HCT116 (cell line): Measurements from ENCODE around the gene VEPH1. TPM values are rescaled to one million over a fixed set of nuclear protein-coding genes. Genes with fewer than 3 reads are reported as not detected.

Experiments
- ATAC-seq: fragments of 200-7000 bp; cut with Tn5 transposase; 2 replicates; pipeline ENCODE4 v1.9.1; 2020; ENCODE audit warnings: mild to moderate bottlenecking, moderate library complexity
- BruUV-seq: library from RNA; stranded (reverse); fragments of 400-500 nt; replicated peaks from 2 replicates; lab custom pipeline; 2021; lab: Mats Ljungman, UMichigan
- CTCF ChIA-PET: fragments of 300-600 bp; sonication (Branson Sonifier 250); formaldehyde crosslinking; loops from one replicate; lab custom pipeline; 2021; ENCODE audit warnings: antibody characterized with exemption; lab: Charles Lee
- POLR2A ChIA-PET: fragments of 300-600, 350-600 bp; sonication (Branson Sonifier 250); formaldehyde crosslinking; loops from one replicate; lab custom pipeline; 2021; ENCODE audit warnings: antibody characterized with exemption; lab: Charles Lee
- RAD21 ChIA-PET, 2 experiments: fragments of 300-600 bp; sonication (Branson Sonifier 250); formaldehyde crosslinking; loops; one replicate each; lab custom pipeline; 2023; ENCODE audit warnings: low total read pairs in 2 of 2; ENCODE audit not compliant: uncharacterized antibody in 2 of 2, unreplicated experiment in 2 of 2, low non-redundant PET in 1 of 2; lab: Charles Lee
- DNase-seq: peaks from one replicate; pipeline ENCODE4 v3.0.0-alpha.2; 2010; ENCODE audit warnings: low read depth, low spot score
- H2AFZ ChIP-seq: fragments of 200-600 bp; shearing (Covaris generic), sonication (generic); 2 replicates; pipeline ENCODE4 v1.6.1; 2017; ENCODE audit warnings: low read depth, mixed run types, mixed read lengths, antibody characterized with exemption, low read length; ENCODE audit not compliant: poor library complexity, severe bottlenecking
- H3K27ac ChIP-seq: 2 replicates; pipeline ENCODE4 v1.5.1; 2012; ENCODE audit warnings: low read depth, low read length
- H3K27me3 ChIP-seq: fragments of 200-600 bp; sonication (generic); 2 replicates; pipeline ENCODE4 v1.6.1; 2016; ENCODE audit warnings: mixed run types, low read length, mixed read lengths; ENCODE audit not compliant: insufficient read depth
- H3K36me3 ChIP-seq, 2 experiments: fragments of 200-500 bp in 1 of 2; fragments of 200-600 bp in 1 of 2; sonication (Bioruptor generic) in 1 of 2; sonication (generic) in 1 of 2; 2 replicates each; pipeline versions ENCODE4 v1.5.1 to v1.6.1; 2014 to 2016; ENCODE audit warnings: low read length in 2 of 2, inconsistent platforms in 1 of 2, mixed read lengths in 1 of 2, mixed run types in 1 of 2; ENCODE audit not compliant: insufficient read depth in 2 of 2, control insufficient read depth in 1 of 2
- H3K4me1 ChIP-seq, 2 experiments: fragments of 200-600 bp in 1 of 2; sonication (generic) in 1 of 2; 2 replicates each; pipeline versions ENCODE4 v1.5.1 to v1.6.1; 2012 to 2017; ENCODE audit warnings: low read length in 2 of 2, inconsistent platforms in 1 of 2, mild to moderate bottlenecking in 1 of 2, mixed read lengths in 1 of 2, mixed run types in 1 of 2, moderate library complexity in 1 of 2; ENCODE audit not compliant: insufficient read depth in 2 of 2, control insufficient read depth in 1 of 2
- H3K4me2 ChIP-seq: fragments of 200-600 bp; sonication (generic); 2 replicates; pipeline ENCODE4 v1.6.1; 2017; ENCODE audit warnings: mixed run types, low read length, mixed read lengths
- H3K4me3 ChIP-seq, 2 experiments: fragments of 200-600 bp in 1 of 2; sonication (generic) in 1 of 2; replicated peaks in 1 of 2; 2 replicates each; pipeline ENCODE4 v1.5.1; 2011 to 2016; ENCODE audit warnings: low read length in 2 of 2, control low read depth in 1 of 2, low read depth in 1 of 2, mild to moderate bottlenecking in 1 of 2, mixed read lengths in 1 of 2, mixed run types in 1 of 2
- H3K79me2 ChIP-seq: fragments of 200-600 bp; sonication (generic); 2 replicates; pipeline ENCODE4 v1.6.1; 2017; ENCODE audit warnings: mild to moderate bottlenecking, mixed run types, low read length, moderate library complexity, mixed read lengths; ENCODE audit not compliant: insufficient read depth
- H3K9ac ChIP-seq: fragments of 200-600 bp; sonication (generic); 2 replicates; pipeline ENCODE4 v1.6.1; 2016; ENCODE audit warnings: low read length, mixed read lengths
- H3K9me2 ChIP-seq: fragments of 200-600 bp; sonication (generic), shearing (Covaris generic); 2 replicates; pipeline ENCODE4 v1.6.1; 2017; ENCODE audit warnings: mixed run types, mild to moderate bottlenecking, moderate library complexity; ENCODE audit not compliant: insufficient read depth
- H3K9me3 ChIP-seq, 2 experiments: fragments of 200-500 bp in 1 of 2; fragments of 200-600 bp in 1 of 2; sonication (Bioruptor generic) in 1 of 2; sonication (generic) in 1 of 2; 2 replicates each; pipeline ENCODE4 v1.6.1; 2014 to 2017; ENCODE audit warnings: low read length in 2 of 2, mixed read lengths in 2 of 2, inconsistent platforms in 1 of 2, low read depth in 1 of 2, mild to moderate bottlenecking in 1 of 2, mixed run types in 1 of 2, moderate library complexity in 1 of 2; ENCODE audit not compliant: control insufficient read depth in 1 of 2, insufficient read depth in 1 of 2
- H4K20me1 ChIP-seq: fragments of 200-600 bp; sonication (generic), shearing (Covaris generic); 2 replicates; pipeline ENCODE4 v1.6.1; 2017; ENCODE audit warnings: mixed run types, mild to moderate bottlenecking, moderate library complexity; ENCODE audit not compliant: insufficient read depth
- CBX3 ChIP-seq: IDR thresholded peaks from 2 replicates; pipeline ENCODE4 v1.6.1; 2012; ENCODE audit warnings: low read depth
- CEBPB ChIP-seq: IDR thresholded peaks from 2 replicates; pipeline ENCODE4 v1.6.1; 2012; ENCODE audit warnings: low read depth
- CTCF ChIP-seq, 3 experiments: fragments of 200-600 bp in 1 of 3; sonication (generic) in 1 of 3; IDR thresholded peaks in 2 of 3; conservative IDR thresholded peaks in 1 of 3; 2 replicates each; pipeline ENCODE4 v1.5.1; 2012 to 2017; ENCODE audit warnings: low read depth in 2 of 3, low read length in 2 of 3, antibody characterized with exemption in 1 of 3, borderline replicate concordance in 1 of 3, control low read depth in 1 of 3, mild to moderate bottlenecking in 1 of 3, mixed read lengths in 1 of 3, mixed run types in 1 of 3, moderate library complexity in 1 of 3; ENCODE audit not compliant: insufficient read depth in 1 of 3
- EGR1 ChIP-seq: IDR thresholded peaks from 2 replicates; pipeline ENCODE4 v1.6.1; 2012; ENCODE audit warnings: low read depth
- ELF1 ChIP-seq: IDR thresholded peaks from 2 replicates; pipeline ENCODE4 v1.6.1; 2012; ENCODE audit warnings: low read depth, borderline replicate concordance
- EZH2phosphoT487 ChIP-seq: fragments of 200-600 bp; IDR thresholded peaks from 2 replicates; pipeline ENCODE4 v1.6.1; 2018; ENCODE audit warnings: antibody characterized with exemption, borderline replicate concordance
- FOSL1 ChIP-seq: IDR thresholded peaks from 2 replicates; pipeline ENCODE4 v1.6.1; 2012; ENCODE audit warnings: low read depth
- SP1 ChIP-seq: IDR thresholded peaks from 2 replicates; pipeline ENCODE4 v1.6.1; 2012; ENCODE audit warnings: low read depth
- SRF ChIP-seq: IDR thresholded peaks from 2 replicates; pipeline ENCODE4 v1.6.1; 2012; ENCODE audit warnings: low read depth
- TCF7L2 ChIP-seq: IDR thresholded peaks from 2 replicates; pipeline ENCODE4 v1.7.0; 2011; ENCODE audit warnings: borderline replicate concordance, inconsistent platforms; ENCODE audit not compliant: insufficient read depth, insufficient read length; ENCODE audit errors: extremely low read depth
- YY1 ChIP-seq: IDR thresholded peaks from 2 replicates; pipeline ENCODE4 v1.6.1; 2011; ENCODE audit warnings: low read length, low read depth, moderate library complexity, mild to moderate bottlenecking; ENCODE audit not compliant: insufficient replicate concordance; ENCODE audit errors: extremely low read depth
- ZFX ChIP-seq: fragments of 450-650 bp; IDR thresholded peaks from 2 replicates; pipeline ENCODE4 v1.6.1; 2017
- intact Hi-C: fragments of 100-400 bp; cut with micrococcal nuclease; formaldehyde crosslinking; loops from 2 replicates; pipeline ENCODE4 v1.10.0; 2022
- total RNA-seq: library from RNA; stranded (reverse); gene quantifications from one replicate; pipeline ENCODE4 v1.2.1, GENCODE V29; 2021; ENCODE audit not compliant: unreplicated experiment

VEPH1 gene
- total RNA-seq, 1 experiment from 2014 or later = 4.9 TPM

DNA sequence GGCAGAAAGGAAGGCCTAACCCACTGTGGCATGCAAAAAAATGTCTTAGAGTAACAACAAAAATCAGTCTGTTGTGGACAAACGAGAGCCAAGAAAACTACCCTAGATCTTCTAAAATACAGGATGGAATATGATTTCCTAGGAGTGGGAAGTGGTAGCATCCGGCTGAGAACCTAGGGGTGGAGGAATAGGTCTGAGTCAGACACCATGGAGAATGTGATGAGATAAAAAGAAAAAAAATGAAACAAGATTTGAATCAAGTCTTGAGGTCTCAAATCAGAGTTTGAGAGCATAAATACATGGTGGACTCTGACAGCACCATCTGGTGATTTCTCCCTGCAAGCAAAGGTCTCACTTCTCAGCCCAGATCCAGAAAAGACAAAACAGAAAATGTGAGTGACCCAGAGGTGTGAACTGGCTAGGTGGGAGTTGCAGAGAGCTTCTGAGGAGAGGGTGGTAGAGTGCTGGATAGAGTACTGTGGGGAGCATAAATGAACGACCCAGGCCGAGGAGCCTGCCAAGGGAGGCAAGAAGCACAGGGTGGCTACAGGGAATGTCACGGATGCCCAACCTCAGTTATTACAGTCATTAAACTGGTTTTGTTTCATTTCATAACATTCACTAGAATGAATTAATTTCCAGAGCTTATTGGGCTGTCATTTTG lies 27.6 kb upstream of the VEPH1 start:
- no TSS peak for BruUV-seq
- Histone ChIP-seq H4K20me1 (no peaks in the 10 kb centered on the region), H3K4me1 (peaks cover 0 to 7% of the 10 kb centered on the region in 2 experiments; a peak in 2 of 4 replicates), H3K4me2 (no peak overlapping the region), H3K27me3 (no peaks in the 10 kb centered on the region), H2AFZ (no peak overlapping the region), H3K27ac (no peak overlapping the region), H3K9me2 (no peaks in the 10 kb centered on the region), H3K9ac (no peak overlapping the region), H3K79me2 (no peaks in the 10 kb centered on the region), H3K4me3 (no peak overlapping the region), H3K9me3 (no peaks in the 10 kb centered on the region)
- RAD21 ChIA-PET = no interaction called here
- no peak for DNase-seq
- POLR2A ChIA-PET = no interaction called here
- TF ChIP-seq CTCF (IDR thresholded peaks at IDR 0.05 in 2 of 3, conservative IDR thresholded peaks at IDR 0.05 in 1 of 3; ENCODE audit: borderline replicate concordance in 1 of 3, insufficient read depth in 1 of 3, low read depth in 2 of 3, low read length in 2 of 3) (no peak), CEBPB (no peak), FOSL1 (no peak), CBX3 (no peak), EGR1 (no peak), ELF1 (no peak), SRF (no peak), TCF7L2 (no peak), SP1 (no peak), YY1 (no peak), EZH2phosphoT487 (no peak), ZFX (no peak)
- TF ChIP-seq, all 23 proteins: peak for 0
- CTCF ChIA-PET = interaction anchor here (1.3 to 4.6 kb wide), 3 partner anchors 43 to 1261 kb away, joined by 4 to 103 read pairs (median 24); no protein-coding TSS in a partner anchor
- no peak for ATAC-seq
- no peaks in the 10 kb centered on the region for H3K36me3 ChIP-seq
- intact Hi-C loops = no loop called here
